ENCODE results near the gene PPA2. TPM values are rescaled to one million over a fixed set of nuclear protein-coding genes. Genes with fewer than 3 reads are reported as not detected.

PPA2 gene
- total RNA-seq, 1 donor from 2014 or later, result 88.9 TPM

GRCh38 chr4:105430811-105431210 is 43.1 kb downstream of the PPA2 start:
- no peak overlapping the region for H3K4me3 Mint-ChIP-seq

GRCh38 chr4:105426187-105426897 is 47.5 kb downstream of the PPA2 start:
- Mint-ChIP-seq H3K4me3 (no peak overlapping the region), H3K9me3 (peaks cover 4% of the 10 kb centered on the region), H3K36me3 (peaks cover 60% of the 10 kb centered on the region), H3K4me1 (ENCODE audit: unreplicated experiment) (no peaks in the 10 kb centered on the region), H3K27ac (no peak overlapping the region), H3K27me3 (no peaks in the 10 kb centered on the region)
- no peak for TF ChIP-seq CTCF (conservative IDR thresholded peaks at IDR 0.05)
- no peak for DNase-seq (ENCODE audit: extremely low spot score, unreplicated experiment)

More at GRCh38 chr4:105430811-105431210, 43.1 kb downstream of the PPA2 start:
- Mint-ChIP-seq H3K27ac (no peak overlapping the region), H3K9me3 (peaks cover 7% of the 10 kb centered on the region), H3K36me3 (peaks cover 68% of the 10 kb centered on the region), H3K27me3 (no peaks in the 10 kb centered on the region), H3K4me1 (ENCODE audit: unreplicated experiment) (no peaks in the 10 kb centered on the region)
- no peak for DNase-seq (ENCODE audit: extremely low spot score, unreplicated experiment)
- no peak for TF ChIP-seq CTCF (conservative IDR thresholded peaks at IDR 0.05)

GRCh38 chr4:105422207-105422920 is 51.5 kb downstream of the PPA2 start:
- peaks cover 4% of the 10 kb centered on the region for H3K9me3 Mint-ChIP-seq
- TF ChIP-seq CTCF (conservative IDR thresholded peaks at IDR 0.05), result no peak
- H3K27me3 Mint-ChIP-seq, result no peaks in the 10 kb centered on the region

GRCh38 chr4:105417624-105418023 is 56.2 kb downstream of the PPA2 start:
- H3K9me3 Mint-ChIP-seq, result no peaks in the 10 kb centered on the region
- peaks cover 24% of the 10 kb centered on the region for H3K36me3 Mint-ChIP-seq
- no peak overlapping the region for H3K27ac Mint-ChIP-seq
- H3K4me3 Mint-ChIP-seq, result no peak overlapping the region
- no peak for DNase-seq (ENCODE audit: extremely low spot score, unreplicated experiment)
- no peaks in the 10 kb centered on the region for H3K4me1 Mint-ChIP-seq (ENCODE audit: unreplicated experiment)
- H3K27me3 Mint-ChIP-seq, result no peaks in the 10 kb centered on the region
- no peak for TF ChIP-seq CTCF (conservative IDR thresholded peaks at IDR 0.05)

More at GRCh38 chr4:105422207-105422920, 51.5 kb downstream of the PPA2 start:
- Mint-ChIP-seq H3K27ac (no peak overlapping the region), H3K4me3 (no peak overlapping the region), H3K36me3 (peaks cover 40% of the 10 kb centered on the region), H3K4me1 (ENCODE audit: unreplicated experiment) (no peaks in the 10 kb centered on the region)
- DNase-seq (ENCODE audit: extremely low spot score, unreplicated experiment), result no peak

- Mint-ChIP-seq H3K9me3 (peaks cover 1% of the 10 kb centered on the region), H3K27me3 (no peaks in the 10 kb centered on the region), H3K27ac (no peak overlapping the region), H3K36me3 (peaks cover 38% of the 10 kb centered on the region), H3K4me1 (ENCODE audit: unreplicated experiment) (no peaks in the 10 kb centered on the region), H3K4me3 (no peak overlapping the region)
- TF ChIP-seq CTCF (conservative IDR thresholded peaks at IDR 0.05), result no peak
- DNase-seq (ENCODE audit: extremely low spot score, unreplicated experiment), result no peak
These were observed 58.5 kb downstream of the PPA2 start for GRCh38 chr4:105415281-105415744.

All from type B pancreatic cell (in vitro differentiated cells).